Neural progenitor cell (in vitro differentiated cells): ENCODE data around the gene DNLZ.

Experiments used
- CTCF ChIP-seq: fragments of 200-600 bp; sonication (generic); IDR thresholded peaks from 2 replicates; pipeline ENCODE4 v1.5.1; 2017; ENCODE audit warnings: antibody characterized with exemption, mild to moderate bottlenecking
- EZH2 ChIP-seq: fragments of 200-600 bp; sonication (generic); IDR thresholded peaks from 2 replicates; pipeline ENCODE4 v1.6.1; 2017; ENCODE audit warnings: antibody characterized with exemption, mild to moderate bottlenecking, moderate library complexity

GRCh38 chr9:136359774-136360718 is 3.5 kb downstream of the DNLZ start:
- TF ChIP-seq CTCF (no peak), EZH2 (no peak)
